ENCODE data around the gene CDX2. TPM values are rescaled to one million over a fixed set of nuclear protein-coding genes. Genes with fewer than 3 reads are reported as not detected.

CDX2 gene
- total RNA-seq, 4 donors from 2014 or later, result not detected

DNA sequence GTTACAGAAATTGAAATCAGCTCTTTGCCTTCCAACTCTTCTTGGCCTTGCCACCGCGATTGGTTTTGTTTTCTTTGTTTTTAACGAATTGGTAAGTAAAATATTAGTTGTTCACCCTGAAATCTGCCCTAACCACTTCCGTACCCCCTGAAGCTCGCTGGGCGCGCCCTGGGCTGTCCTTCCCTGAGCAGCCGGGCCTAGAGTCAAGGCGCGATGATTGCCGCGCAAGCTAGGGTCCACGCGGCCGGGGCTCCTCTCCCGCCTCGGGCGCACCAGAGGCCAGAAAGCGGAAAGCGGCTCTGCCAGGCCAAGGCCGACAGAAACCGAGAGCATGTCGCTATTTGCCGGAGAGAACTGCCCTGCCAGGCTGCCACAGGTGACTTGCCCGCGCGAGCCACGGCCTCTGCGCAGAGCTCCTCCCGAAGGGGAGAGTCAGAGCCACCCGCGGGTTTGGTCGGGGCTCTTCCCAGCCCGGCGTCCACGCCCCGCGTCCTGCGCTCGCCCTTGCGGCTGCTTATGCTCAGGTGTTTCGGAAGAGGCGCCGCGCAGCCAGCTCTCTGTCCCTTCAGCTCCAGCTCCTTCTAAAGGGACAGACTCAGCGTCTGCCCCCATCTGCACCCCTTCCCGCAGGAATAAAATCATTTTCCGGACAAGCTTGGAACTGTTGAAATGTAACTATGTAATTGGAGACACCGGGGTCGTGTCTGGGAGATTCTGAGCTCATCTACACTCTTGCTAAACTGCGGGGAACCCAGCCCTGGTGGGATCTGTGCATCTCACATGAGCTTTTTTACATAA is 6.6 kb upstream of the CDX2 start:
- Histone ChIP-seq H3K9me3 (no peaks in the 10 kb centered on the region), H3K4me3 (replicated peaks in 1 of 3) (no peak overlapping the region), H3K36me3 (no peaks in the 10 kb centered on the region), H3K27ac (no peak overlapping the region), H3K4me1 (peaks cover 0 to 18% of the 10 kb centered on the region in 2 donors), H3K27me3 (peaks cover 26% of the 10 kb centered on the region)
- 3 to 5% methylated on average over 25 to 26 of the region's 51 CpGs for WGBS, 2 donors
- no peak for DNase-seq
- intact Hi-C loops (cut with DNase I), result no loop called here
- TF ChIP-seq, protein P1, sequence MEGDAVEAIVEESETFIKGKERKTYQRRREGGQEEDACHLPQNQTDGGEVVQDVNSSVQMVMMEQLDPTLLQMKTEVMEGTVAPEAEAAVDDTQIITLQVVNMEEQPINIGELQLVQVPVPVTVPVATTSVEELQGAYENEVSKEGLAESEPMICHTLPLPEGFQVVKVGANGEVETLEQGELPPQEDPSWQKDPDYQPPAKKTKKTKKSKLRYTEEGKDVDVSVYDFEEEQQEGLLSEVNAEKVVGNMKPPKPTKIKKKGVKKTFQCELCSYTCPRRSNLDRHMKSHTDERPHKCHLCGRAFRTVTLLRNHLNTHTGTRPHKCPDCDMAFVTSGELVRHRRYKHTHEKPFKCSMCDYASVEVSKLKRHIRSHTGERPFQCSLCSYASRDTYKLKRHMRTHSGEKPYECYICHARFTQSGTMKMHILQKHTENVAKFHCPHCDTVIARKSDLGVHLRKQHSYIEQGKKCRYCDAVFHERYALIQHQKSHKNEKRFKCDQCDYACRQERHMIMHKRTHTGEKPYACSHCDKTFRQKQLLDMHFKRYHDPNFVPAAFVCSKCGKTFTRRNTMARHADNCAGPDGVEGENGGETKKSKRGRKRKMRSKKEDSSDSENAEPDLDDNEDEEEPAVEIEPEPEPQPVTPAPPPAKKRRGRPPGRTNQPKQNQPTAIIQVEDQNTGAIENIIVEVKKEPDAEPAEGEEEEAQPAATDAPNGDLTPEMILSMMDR (IDR thresholded peaks at IDR 0.05), result no peak
- no peak for TF ChIP-seq POLR2A (IDR thresholded peaks at IDR 0.05)

DNA sequence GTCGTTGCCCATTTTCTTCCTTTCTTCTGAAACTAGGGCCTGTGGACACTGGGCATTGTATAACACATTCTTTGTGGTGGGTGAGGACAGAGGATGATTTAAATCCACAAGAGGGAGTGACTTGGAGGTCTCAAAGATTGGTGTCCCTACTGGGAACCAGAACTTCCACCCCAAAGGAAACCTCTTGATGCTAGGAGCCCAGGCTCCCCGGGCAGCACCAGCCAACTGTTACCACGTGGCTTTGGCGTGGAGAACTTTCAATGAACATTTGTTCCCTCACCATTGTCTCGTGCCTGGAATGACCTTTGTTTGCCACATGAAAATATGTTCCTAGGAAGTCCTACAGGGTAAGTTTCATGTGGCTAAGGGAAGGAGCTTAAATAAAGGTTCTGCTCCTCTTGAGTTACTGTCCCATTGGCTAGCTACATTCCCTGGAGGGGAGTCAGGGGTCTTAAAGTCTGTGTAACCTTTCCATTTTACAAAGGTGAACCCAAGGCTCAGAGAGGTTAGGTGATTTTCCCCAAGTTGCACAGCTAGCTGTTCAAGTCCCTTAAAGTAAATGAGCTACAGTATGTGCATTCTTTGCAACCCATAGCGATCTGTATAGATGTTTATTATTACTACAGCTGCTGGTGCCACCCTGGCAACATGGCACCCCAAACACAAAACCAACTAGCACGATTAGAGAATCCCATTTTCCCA is 5.0 kb upstream of the CDX2 start:
- intact Hi-C loops (cut with DNase I), result no loop called here
- H3K9me3 ChIP-seq, result no peaks in the 10 kb centered on the region
- no peaks in the 10 kb centered on the region for H3K36me3 ChIP-seq
- peaks cover 0 to 7% of the 10 kb centered on the region in 2 donors for H3K4me1 ChIP-seq
- TF ChIP-seq, protein P1 (IDR thresholded peaks at IDR 0.05), result no peak
- TF ChIP-seq POLR2A (IDR thresholded peaks at IDR 0.05), result no peak
- no peak overlapping the region for H3K4me3 ChIP-seq (replicated peaks in 1 of 3)
- H3K27me3 ChIP-seq, result peaks cover 18% of the 10 kb centered on the region
- WGBS, 2 donors, result 9 to 12% methylated on average over 7 of the region's 7 CpGs
- DNase-seq, result no peak
- no peak overlapping the region for H3K27ac ChIP-seq

DNA sequence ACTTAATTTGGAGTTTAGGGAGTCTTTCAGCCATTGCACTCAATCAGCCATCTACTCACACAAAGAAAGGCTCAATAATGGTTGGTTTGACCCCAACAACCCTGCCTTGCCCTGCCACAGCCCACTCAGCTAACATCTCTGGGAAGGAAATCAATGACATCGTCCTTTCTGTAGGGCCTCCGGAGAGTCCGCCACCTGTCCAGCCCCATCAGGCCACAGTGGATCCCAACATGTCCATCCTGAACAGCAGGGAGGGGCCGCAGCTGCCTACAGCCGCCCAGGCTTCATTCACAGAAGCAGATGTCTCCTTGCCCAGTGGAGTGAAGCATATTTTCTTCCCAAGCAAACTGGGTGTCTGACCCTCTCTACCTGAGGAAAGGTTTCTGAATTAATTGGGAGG is 4.2 kb upstream of the CDX2 start:
- Histone ChIP-seq H3K27ac (no peak overlapping the region), H3K36me3 (no peaks in the 10 kb centered on the region), H3K9me3 (no peaks in the 10 kb centered on the region), H3K4me1 (peaks cover 0 to 12% of the 10 kb centered on the region in 2 donors), H3K4me3 (replicated peaks in 1 of 3) (no peak overlapping the region), H3K27me3 (peaks cover 20% of the 10 kb centered on the region)
- 17% methylated on average over 5 of the region's 5 CpGs; no CpG with 5 or more reads in 1 of the 2 donors for WGBS, 2 donors
- no peak for DNase-seq
- TF ChIP-seq, protein P1 (IDR thresholded peaks at IDR 0.05), result no peak
- TF ChIP-seq POLR2A (IDR thresholded peaks at IDR 0.05), result no peak
- intact Hi-C loops (cut with DNase I), result no loop called here

DNA sequence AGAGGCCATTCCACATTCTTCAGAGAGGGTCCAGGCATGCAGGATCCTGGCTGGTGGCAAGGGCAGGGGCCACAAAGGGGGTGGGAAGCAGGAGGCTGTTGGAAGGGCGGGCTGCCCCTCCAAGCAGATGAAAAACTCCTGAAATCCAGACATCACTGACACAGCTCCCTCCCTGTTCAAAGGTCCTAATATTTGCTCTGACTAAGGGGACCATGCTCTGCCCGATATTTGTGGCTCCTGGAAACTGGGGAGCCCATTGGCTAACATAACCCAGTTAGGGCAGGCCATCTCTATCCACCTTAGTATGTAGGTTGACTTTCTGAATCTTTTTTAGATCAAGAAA is 3.3 kb upstream of the CDX2 start:
- 33 to 55% methylated on average over 1 to 2 of the region's 2 CpGs for WGBS, 2 donors
- Histone ChIP-seq H3K9me3 (no peaks in the 10 kb centered on the region), H3K36me3 (no peaks in the 10 kb centered on the region), H3K27me3 (peaks cover 17% of the 10 kb centered on the region), H3K27ac (no peak overlapping the region), H3K4me3 (replicated peaks in 1 of 3) (no peak overlapping the region), H3K4me1 (peaks cover 0 to 12% of the 10 kb centered on the region in 2 donors)
- DNase-seq, result no peak
- TF ChIP-seq, protein P1 (IDR thresholded peaks at IDR 0.05), result no peak
- no peak for TF ChIP-seq POLR2A (IDR thresholded peaks at IDR 0.05)
- intact Hi-C loops (cut with DNase I), result no loop called here

All from thyroid gland (tissue), 4 donors.